Fibroblast of skin of right quadriceps (primary cell): ENCODE measurements around the gene INPP5B.
"Not testable (repeated sequence)": the region's sequence is repeated elsewhere in the genome, so short reads cannot be mapped to it uniquely, and the experiment has no call there.

Experiments used
- DNase-seq: peaks from one replicate; pipeline ENCODE4 v3.0.0-alpha.2; 2013

Gene INPP5B

DNA sequence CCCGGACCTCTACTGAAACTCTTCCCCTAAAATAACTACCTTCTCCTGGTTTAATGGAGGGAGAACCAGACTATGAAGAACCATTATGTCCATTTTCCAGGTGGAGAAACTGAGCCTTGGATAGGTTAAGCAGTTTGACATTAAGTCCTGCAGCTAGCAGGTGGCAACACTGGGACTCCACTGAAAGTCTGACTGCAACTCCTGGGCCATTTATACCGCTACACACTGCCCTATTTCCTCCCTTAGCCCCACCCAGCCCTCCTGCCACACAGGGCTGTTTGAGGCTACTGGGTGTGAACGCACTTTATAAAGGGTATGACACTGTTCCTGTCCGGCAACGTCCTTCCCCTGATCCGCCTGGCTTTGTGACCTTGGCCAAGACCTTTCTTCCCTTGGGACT is 511 bp upstream of the INPP5B start:
- DNase-seq = no peak

DNA sequence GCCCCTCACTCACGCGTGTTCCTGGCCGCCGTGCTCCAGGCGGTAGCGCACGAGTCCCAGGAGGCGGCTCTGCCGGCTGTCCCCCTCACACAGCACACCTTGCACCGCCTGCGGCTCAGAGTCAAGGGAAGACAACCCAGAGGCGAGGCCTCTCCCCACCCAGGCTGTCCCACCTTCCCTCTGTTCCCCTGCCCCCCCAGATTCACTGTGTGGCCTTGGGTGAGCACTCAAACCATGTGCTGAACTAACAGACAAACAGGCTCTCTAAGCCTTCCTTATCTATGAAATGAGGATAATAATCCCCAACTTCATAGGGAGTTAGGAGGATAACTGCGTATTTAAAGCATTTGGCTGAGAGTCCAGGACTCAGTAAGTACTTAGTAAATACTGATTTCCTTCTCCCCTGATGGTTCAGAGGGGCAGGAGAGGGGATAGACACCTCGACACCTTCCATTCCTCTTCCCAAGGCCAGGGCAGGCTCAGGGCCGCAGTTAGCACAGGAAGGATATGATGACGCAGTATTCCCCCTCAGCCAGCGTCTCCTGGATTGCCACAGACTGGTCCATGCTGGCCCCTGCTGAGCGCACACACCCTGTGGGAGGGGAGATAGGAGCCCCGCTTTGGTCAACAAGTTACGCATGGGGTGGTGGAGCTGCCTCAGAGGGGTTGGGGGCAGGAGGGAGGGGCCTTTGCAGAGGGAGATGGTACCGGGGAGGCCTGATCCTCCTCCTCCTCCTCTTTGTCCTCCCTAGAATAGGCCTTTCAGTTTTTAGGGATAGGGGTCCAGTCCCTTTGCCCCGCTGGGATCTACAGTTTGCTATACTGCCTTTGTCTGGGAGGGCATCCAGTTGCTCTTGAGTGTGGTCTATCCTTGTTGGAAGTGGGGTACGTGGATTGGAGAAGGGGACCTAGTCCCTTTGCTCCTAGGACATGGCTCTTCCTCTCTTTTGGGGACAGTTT is 830 bp downstream of the INPP5B start:
- peak; percentile 91 for DNase-seq

DNA sequence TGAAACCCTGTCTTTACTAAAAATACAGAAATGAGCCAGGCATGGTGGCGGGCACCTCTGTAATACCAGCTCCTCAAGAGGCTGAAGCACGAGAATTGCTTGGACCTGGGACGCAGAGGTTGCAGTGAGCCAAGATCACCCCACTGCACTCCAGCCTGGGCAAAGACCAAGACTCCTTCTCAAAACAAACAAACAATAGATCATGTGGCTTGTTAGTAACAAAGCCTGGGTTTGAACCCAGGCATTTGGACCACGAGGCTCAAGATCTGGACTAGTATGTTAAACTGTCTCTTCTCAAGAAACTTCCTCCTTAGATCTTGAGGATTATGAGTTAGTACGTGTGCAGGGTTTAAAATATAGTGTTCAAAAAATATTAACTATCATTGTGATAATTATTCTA is 1.6 kb downstream of the INPP5B start:
- no peak for DNase-seq

DNA sequence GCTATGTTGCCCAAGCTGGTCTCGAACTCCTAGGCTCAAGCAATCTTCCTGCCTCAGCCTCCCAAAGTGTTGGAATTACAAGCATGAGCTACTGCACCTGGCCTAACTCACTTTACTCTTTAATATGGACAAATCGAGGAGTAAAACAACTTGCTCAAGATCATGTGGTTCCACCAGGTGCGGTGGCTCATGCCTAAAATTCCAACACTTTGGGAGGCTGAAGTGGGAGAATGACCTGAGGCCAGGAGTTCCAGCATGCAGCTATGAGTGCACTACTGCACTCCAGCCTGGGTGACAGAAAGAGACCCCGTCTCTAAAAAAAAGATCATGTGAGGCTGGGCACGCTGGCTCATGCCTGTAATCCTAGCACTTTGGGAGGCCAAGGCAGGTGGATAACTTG is 2.0 kb downstream of the INPP5B start:
- DNase-seq = no peak

DNA sequence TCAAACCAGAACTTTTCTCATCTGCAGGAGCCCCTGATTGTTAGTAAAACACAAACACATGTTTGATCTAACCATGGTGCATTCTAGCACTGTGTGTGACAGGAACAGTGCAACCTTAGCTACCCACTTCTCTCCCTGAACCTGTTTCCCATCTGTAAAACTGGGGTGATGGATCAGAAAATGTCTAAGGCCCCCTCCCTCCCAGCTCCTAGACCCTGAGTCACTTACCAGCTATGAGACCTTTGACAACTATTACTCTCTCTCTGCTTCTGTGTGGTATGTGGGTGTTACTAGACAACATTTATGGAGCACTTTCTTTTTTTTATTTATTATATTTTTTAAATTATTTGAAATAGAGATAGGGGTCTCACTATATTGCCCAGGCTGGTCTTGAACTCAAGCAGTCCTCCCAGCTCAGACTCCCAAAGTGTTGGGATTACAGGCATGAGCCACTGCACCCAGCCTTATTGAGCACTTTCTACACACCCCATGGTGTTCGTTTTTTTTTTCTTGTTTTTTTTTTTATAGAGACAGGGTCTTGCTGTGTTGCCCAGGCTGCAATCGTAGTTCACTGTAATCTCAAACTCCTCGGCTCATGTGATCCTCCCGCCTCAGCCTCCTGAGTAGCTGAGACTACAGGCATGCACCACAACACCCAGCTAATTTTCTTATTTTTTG is 2.6 kb downstream of the INPP5B start:
- peak; percentile 62 for DNase-seq

DNA sequence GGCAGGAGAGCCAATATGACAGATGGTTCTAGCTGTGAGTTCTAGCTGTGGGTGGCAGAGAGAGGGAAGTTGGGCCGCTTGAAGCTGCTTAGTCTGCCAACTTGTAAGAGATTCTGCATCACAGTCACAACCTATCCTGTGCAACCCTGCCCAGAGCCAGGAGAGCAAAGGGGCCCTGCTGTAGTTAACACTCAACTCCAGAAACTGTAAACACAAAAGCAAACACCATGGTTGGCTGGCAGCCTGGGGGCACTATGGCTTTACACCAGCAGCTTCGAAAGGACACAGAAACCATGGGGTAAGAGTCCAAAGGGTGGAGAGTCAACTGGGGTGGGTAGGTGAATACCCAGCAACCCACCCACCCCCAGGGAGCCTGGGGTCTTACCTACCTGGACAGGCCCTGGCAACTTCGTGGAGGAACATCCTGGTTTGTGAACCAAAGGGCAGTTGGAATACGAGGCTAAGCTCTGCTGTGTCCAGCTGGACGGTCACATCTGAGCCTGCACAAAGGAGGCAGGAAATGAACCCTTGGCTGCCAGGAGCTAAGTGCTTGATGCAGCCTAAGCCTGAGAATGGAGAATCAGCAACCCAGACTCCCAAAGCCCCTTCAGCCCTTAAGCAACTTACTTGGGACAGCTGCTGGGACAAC is 6.4 kb downstream of the INPP5B start:
- DNase-seq = no peak

DNA sequence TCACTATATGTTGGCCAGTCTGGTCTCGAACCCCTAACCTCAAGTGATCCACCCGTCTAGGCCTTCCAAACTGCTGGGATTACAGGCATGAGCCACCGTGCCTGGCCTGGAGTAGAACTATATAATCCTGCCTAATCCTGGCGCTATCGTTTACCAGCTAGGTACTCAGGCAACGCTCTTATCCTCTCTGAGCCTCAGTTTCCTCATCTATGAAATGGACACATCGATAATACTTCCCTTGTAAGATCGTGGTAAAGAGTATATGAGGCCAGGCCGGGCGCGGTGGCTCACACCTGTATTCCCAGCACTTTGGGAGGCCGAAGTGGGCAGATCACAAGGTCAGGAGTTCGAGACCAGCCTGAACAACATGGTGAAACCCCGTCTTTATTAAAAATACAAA is 10.1 kb downstream of the INPP5B start:
- not testable (repeated sequence) for DNase-seq

DNA sequence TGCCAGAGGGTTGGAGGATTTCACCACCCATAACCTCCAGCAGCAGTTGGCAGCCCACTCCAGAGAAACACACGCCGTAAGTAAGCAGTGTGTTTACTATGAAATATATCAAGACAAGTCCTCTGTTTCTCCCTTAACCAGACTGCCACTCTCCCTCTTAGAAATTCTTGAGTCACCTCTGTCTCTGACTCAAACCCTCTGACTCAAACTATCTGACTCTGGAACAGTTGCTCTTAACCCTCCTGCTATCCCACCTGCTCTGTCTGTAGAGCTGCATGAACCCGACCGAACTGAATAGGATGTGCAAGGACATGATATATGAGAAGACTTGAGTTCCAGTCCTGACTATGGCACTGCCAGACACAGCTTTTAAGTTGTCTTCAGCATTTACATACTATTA is 14.1 kb downstream of the INPP5B start:
- peak; percentile 43 for DNase-seq

DNA sequence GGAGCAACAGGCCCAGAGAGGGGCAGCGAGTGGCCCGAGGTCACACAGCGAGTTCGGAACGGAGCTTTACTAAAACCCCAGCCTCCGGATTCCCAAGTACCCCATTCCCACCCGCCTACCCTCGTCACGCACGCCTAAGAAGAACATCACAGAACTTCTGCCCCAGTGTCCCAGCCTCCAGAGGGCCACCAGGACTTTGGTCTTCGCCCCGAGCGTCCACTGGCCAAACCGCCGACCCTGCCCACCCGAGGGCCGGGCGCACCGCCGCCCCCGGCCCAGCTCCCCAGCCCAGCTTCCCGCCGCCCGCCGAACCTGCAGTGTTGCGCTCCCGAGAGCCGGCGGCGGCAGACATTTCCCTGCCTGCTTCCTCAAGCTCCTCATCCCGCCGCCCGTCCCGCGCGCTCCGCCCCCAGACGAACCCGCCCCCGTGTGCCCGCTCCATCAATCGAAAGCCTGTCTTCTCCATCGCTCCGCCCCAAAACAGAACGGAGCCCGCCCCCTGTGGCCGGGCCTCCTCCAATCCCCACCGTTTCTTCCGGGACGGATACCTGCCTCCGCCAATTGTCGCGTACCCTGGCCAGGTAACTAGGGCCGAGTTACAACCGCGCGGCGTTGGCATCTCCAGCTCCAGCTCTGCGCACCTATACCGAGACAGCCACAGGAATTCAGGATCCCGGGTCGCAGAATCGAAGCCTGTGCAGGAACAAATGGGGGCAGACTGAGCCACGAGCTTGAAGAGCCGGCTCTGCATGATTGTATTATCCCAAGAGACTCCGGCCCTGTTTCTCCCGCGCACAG is 15.3 kb downstream of the INPP5B start:
- peak; percentile 91 for DNase-seq

DNA sequence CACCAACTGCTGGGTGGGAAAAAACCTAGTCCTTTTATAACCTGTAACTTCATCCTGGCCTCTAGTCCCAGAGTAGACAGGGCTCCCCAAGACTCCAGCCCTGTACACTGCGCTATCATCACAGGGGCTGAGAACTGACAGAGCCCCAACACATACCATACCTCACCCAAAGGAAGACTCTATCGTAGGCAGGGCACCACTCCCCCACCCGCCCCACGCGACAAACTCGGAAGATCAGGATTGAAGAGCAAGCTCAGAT is 15.8 kb downstream of the INPP5B start:
- no peak for DNase-seq

DNA sequence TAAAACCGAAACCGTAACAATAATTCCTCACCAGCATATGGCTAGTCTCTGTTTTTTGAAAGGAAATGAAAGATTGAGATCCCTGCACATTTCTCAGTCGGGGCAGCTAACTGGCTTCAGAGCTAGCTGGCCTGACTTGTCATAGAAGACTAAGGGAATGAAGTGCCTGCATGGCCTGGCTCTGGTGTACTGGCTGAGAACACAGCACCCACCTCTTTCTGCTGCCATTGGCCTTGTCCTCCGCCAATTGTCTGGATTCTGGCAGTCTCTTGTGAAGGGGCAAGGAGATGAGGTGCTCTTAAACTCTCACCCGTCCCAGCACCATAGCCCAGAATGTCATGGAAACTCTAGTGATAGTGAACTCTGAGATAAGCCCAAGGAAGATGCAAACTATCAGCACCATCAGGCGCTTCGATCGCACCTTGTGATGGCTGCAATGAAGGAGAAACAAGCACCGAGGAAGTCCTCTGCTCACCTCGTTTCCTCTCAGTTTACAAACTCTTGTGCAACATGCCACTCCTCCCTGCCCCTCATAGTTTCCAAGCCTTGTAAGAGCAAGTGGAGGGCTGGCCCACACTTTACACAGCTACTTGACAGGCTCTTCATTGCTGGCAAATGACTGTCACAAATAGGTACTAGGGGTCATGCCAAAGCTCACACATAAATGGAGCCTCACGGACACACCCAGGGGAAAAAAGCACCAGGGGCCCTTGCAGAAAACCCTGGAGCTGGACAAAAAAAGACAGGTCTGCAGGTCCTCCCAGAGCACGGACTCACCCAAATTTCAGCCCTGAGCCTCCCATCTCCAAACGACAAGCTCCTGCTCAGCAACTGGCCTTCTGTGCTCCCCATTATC is 16.4 kb downstream of the INPP5B start:
- no peak for DNase-seq

DNA sequence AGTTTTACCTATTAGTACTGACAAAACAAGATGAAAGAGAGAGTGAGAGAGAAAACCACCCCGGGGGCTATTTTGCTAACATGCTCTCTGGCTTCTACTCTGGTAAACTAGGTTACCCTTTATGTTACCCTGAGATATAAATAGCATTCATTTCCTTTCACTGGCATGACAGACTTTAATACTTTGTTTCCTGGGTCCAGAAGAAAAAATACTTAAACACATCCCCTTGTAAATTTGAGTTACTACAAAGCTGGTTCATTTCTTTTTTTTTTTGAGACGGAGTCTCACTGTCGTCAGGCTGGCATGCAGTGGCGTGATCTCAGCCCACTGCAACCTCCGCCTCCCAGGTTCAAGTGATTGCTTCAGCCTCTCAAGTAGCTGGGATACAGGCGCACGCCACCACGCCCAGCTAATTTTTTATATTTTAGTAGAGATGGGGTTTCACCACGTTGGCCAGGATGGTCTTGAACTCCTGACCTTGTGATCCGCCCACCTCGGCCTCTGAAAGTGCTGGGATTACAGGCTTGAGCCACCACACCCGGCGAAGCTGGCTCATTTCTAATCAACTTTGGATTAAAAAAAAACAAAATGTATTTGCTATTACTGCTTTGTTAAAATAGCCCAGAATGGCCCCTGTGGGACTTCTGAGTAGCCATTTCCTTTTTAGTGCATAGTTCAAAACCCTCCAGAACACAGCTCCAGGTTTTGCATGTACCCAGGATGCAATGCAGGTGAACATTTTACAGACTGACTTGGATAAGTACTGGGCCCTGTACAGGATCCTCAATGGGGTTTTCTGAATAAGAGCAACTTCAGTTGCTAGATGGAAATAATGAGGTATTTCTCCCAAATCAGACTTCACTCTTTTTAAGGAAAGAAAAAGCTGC is 20.6 kb downstream of the INPP5B start:
- DNase-seq = no peak

DNA sequence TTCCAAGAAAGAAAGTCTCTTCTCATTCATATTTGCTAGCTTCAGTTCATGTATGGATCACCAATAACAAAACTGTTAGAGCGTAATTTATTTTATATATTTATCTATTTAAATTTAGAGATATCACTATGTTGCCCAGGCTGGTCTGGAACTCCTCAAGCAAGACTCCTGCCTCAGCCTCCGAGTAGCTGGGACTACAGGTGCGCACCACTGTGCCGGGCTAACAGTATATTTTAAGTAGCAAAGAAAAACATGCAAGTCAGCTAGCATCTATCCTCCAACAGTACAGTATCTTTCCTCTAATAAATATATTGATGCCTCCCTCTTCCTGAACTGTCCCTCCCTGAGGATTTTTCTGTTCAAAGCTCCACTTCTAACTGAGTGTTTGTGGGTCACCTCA is 21.5 kb downstream of the INPP5B start:
- DNase-seq = no peak

DNA sequence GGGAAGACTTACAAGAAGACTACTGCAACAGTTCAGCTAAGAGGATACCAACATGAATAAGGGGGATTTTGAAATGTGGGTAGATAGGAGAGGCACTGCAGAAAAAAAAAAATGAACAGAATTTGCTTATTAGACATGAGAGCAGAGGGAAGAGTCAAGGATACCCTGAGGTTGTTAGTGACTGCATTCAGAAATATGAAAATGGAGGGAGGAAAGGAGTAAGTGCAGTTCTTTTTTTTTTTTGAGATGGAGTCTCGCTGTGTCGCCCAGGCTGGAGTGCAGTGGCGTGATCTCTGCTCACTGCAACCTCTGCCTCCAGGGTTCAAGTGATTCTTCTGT is 23.3 kb downstream of the INPP5B start:
- DNase-seq = no peak

DNA sequence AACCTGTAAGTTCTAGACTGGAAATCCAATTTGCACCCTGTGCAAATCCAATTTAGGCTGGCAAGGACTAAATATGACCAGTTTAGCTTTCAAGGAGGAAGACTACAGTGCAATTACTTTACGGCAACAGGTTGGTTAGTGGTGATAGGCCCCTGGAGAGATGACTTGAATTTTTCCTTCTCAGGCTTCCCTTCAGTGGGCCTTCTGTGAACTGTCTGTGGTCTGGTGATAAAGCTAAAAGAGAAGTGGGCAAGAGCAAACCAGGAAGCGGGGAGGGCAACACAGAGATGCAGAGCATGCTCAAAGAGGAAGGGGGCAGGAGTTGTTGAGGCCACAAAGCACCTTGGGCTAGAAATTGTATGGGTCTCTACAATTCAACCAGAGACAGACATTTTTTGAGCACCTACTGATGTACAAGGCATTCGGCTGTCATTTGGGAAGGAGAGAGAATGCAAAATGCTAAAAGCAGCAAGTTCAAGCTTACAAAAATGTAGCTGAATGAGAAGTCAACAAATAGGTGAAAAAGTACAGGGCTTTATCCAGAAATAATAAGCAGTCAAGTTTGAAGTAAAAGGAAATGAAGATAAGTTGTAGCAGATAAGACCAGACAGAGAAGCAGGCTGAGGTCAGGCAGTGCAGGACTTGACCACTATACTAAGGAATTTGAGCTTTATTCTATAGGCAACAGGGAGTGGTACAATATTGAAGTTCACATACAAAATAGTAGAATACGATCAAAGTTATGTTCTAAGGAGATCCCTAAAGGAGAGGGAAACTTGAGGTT is 23.9 kb downstream of the INPP5B start:
- DNase-seq = no peak

DNA sequence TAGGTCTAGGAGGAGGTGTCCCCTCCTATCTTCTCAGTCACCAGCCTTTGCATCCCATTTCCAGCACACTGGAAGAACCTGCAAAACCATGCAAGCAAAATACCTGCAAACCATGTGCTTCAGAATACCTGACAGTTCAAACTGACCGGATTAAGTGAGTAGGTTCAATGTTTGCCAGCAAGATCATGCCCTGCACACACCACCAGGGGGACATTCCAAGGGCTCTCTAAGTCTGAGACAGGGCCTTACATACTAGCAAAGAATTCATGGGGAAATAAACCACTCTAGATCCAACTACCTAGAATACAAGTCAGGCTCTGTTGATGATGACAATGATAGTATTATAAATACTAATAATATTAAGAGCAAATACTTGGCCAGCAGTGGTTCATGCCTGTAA is 27.6 kb downstream of the INPP5B start:
- peak; percentile 16 for DNase-seq

DNA sequence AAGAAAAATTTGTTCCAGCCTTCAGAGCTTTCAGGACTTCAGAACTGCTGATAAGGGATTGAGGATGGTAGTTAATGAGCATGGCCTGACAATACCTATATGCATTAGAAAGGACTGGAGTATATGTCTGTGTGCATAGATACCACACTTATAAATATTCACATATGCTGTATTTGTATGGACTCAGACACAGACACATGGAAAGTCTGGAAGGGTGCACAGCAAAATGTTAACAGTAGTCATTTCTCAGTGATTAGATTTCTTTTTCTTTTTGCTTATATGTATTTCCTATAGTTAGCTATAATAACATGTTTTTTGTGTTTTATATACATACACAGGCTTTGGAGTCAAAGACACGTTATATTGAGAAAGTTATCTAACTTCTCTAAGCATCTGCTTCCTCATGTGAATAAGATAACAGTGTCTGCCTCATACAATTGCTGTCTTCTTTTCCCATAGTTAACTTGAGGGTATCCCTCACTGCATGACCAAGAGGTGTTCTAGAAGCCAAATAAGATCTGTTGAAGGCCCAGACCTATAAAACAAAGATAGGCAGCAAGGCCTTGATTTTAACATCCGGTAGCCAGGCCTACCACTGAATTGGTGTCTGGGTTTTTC is 31.3 kb downstream of the INPP5B start:
- DNase-seq = no peak

DNA sequence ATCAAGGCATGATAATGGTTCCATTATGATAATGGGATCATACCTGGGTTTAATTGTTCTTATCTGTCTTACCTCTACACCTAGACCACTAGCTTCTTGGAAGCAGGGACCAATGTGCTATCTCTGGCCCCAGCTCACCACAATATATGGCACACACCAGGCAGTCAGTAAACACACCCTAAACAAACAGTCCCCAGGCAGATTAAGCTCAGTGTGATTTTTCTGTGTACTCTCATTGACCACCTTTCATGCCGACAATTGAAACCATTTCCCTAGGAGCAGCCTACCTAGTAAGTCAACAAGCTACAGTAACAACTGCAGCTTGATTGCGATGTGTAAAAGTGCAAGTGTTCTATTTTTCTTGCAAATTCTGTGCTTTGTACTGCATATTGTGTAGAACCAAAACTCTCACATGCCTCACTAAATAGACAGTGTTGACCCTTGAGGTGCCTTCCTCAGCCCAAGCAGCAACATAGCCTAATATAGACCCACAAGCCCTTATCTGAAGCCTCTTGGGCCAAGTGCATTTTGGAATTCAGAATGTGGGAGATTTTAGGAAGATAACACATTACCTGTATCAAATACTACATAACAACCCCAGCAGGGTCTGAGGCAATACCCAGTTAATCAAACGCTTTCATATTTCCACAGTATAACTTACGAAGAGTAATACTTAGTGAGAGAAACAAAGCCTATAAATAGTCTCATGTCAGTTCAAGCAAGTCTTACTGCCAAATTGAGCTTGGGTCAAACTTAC is 32.0 kb downstream of the INPP5B start:
- no peak for DNase-seq

DNA sequence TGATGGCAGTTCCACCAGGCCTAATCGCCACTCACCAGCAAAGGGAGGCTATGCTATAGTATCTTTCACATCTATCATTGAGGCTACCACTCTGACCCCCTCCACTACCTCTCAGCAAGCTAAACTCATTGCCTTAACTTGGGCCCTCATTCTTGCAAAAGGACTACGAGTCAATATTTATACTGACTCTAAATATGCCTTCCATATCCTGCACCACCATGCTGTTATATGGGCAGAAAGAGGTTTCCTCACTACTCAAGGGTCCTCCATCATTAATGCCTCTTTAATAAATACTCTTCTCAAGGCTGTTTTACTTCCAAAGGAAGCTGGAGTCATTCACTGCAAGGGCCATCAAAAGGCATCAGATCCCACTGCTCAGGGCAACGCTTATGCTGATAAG is 35.4 kb downstream of the INPP5B start:
- not testable (repeated sequence) for DNase-seq
